Stimulated activated CD4-positive, alpha-beta T cell treated with anti-CD3 and anti-CD28 coated beads, Interleukin-2, amount 100 ng/mL, for 4 hours (primary cell): ENCODE measurements around the gene HTR3B.

Experiments used
- DNase-seq: peaks from one replicate; pipeline ENCODE4 v3.0.0-alpha.2; 2020; ENCODE audit warnings: low read depth

HTR3B gene

DNA sequence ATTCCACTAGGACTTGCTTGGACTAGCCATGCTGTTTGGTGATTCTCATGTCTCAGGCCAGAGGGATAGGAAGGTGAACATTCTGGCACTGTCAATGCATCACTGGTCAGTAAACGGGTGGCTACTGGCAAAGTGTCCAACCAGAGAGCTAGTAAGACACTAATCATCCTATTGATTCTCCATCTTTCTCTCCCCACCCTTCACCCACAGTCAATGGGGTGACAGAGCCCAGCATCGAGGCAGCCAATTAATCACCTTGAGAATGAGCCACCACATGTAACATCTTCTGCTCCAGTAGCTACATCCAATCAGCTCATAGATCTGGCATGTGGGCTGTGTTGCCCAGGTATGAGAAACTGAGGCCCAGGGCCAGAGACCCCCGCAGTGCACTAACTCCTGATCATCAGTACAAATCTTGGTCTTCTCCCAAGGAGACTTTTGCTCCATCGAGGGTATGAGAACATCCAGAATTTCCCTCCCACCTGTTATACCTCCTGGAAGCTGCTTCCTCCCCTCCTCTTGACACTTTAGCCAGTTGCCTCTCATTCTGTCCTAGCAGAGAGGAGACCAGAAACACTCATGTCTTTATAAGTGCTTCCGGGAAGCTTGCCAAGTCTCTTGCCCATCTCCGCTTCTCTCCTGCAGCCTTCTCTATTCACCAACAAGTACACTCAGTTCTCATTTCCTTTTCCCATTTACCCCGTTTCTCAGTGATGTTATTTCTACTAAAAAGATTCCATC is 87.3 kb downstream of the HTR3B start:
- DNase-seq, result no peak

DNA sequence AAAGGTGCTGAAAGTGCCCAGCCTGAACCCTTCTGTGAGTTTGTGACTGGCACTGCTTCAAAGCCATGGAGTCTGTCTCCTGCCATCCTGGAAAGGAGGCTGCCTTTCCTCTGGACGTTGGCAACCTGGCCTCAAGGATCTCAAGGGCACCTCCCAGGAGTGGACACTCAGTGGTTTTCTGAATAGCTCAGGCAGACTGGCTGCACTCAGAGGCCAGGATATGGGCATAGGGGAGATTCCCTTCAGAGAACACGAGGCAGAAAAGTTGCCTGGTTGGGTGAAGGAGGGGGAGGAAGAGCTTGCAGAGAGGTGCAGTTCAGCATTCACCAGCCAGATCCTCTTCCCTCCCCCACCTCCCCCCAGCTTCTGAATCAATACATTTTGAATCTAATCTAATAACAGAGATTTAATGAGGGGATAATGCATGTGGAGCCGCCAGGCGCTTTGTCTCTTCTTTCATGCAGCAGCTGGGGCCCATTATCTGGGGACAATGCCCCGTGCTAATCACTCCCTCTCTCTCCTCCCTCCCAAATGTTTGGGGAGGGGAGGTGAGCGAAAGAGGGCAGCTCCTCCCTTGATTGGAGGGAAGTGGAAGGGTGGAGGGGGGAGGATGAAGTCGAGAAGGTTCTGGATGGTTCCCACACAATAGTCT is 88.0 kb downstream of the HTR3B start:
- no peak for DNase-seq

DNA sequence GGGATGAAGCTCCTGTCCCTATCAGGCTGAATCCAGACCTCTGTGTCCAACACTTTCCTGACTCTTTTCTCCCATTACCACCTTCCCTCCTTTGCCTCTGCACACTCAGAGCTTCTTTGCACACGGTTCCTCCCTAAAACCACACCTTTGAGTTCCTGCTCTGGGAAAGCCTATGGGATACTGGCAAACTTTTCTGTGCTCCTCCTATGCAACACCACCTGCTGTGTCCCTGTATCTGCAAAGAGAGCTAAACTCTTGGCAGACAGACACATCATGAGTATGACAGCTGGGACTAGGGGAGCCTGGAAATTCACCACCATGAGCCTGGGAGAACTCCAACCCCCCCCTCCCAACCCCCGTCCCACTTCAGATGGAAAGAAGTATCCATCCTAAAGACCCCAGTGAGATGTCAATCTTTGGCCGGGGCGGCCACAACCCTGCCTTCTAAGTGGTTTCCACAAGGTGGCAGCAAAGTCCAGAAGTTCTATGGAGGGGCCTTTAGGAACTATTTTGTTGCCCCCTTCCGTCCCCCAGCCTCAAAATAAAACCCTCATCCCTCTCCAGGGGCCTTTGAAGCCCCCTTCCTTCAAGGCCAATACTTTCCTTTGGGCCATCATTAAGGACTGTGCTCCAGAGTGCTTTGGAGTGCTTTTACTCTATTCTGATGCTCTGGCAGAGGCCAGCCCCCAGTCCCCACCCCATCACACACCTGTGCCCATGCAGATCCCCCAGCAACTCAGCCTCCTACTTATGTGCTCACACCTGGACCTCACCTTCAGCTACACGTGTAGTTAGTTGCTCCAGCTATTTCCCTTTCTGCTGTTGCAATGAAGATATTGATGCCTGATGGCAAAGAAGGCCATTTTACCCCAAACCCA is 89.7 kb downstream of the HTR3B start:
- DNase-seq, result no peak
